ENCODE measurements around the gene HLA-DMA.

- TF ChIP-seq, protein P1, sequence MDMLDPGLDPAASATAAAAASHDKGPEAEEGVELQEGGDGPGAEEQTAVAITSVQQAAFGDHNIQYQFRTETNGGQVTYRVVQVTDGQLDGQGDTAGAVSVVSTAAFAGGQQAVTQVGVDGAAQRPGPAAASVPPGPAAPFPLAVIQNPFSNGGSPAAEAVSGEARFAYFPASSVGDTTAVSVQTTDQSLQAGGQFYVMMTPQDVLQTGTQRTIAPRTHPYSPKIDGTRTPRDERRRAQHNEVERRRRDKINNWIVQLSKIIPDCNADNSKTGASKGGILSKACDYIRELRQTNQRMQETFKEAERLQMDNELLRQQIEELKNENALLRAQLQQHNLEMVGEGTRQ (IDR thresholded peaks at IDR 0.05; ENCODE audit: low read depth, low read length), result no peak
- TF ChIP-seq, protein P2, sequence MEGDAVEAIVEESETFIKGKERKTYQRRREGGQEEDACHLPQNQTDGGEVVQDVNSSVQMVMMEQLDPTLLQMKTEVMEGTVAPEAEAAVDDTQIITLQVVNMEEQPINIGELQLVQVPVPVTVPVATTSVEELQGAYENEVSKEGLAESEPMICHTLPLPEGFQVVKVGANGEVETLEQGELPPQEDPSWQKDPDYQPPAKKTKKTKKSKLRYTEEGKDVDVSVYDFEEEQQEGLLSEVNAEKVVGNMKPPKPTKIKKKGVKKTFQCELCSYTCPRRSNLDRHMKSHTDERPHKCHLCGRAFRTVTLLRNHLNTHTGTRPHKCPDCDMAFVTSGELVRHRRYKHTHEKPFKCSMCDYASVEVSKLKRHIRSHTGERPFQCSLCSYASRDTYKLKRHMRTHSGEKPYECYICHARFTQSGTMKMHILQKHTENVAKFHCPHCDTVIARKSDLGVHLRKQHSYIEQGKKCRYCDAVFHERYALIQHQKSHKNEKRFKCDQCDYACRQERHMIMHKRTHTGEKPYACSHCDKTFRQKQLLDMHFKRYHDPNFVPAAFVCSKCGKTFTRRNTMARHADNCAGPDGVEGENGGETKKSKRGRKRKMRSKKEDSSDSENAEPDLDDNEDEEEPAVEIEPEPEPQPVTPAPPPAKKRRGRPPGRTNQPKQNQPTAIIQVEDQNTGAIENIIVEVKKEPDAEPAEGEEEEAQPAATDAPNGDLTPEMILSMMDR (conservative IDR thresholded peaks at IDR 0.05; ENCODE audit: low read depth, low read length), result no peak
- TF ChIP-seq CEBPB (IDR thresholded peaks at IDR 0.05; ENCODE audit: low read depth, low read length) (no peak), POLR2A (IDR thresholded peaks at IDR 0.05; ENCODE audit: low read depth, low read length) (no peak)
Measured at GRCh38 chr6:32993363-32993973, 40.6 kb upstream of the HLA-DMA start.
